DND-41 (cell line): Measurements from ENCODE around the gene VEGFA.

ENCODE experiments used
- ATAC-seq: fragments of 200-7000 bp; cut with Tn5 transposase; 3 replicates; pipeline ENCODE4 v1.9.1; 2021; ENCODE audit warnings: low read depth; ENCODE audit not compliant: insufficient read depth
- DNase-seq: peaks from one replicate; pipeline ENCODE4 v3.0.0-alpha.2; 2020
- H2AFZ ChIP-seq: 2 replicates; pipeline ENCODE4 v1.6.0; 2012; ENCODE audit warnings: low read depth, low read length
- H3K27ac ChIP-seq: 2 replicates; pipeline ENCODE4 v1.5.1; 2012; ENCODE audit warnings: low read length, inconsistent platforms
- H3K27me3 ChIP-seq: fragments of 200-600 bp; sonication (generic); 2 replicates; pipeline ENCODE4 v1.6.0; 2012; ENCODE audit warnings: low read length, mild to moderate bottlenecking, inconsistent platforms; ENCODE audit not compliant: insufficient read depth, poor library complexity
- H3K36me3 ChIP-seq: 2 replicates; pipeline ENCODE4 v1.5.1; 2012; ENCODE audit warnings: low read length, inconsistent platforms; ENCODE audit not compliant: insufficient read depth
- H3K4me1 ChIP-seq: 2 replicates; pipeline ENCODE4 v1.5.1; 2012; ENCODE audit warnings: mild to moderate bottlenecking, low read length; ENCODE audit not compliant: insufficient read depth
- H3K4me2 ChIP-seq: 2 replicates; pipeline ENCODE4 v1.6.0; 2012; ENCODE audit warnings: mild to moderate bottlenecking, moderate library complexity, low read length, inconsistent platforms; ENCODE audit not compliant: insufficient read depth
- H3K4me3 ChIP-seq, 2 experiments: fragments of 200-600 bp in 1 of 2; shearing (Covaris generic) in 1 of 2; 2 replicates each; pipeline ENCODE4 v1.5.1; 2012 to 2016; ENCODE audit warnings: inconsistent platforms in 2 of 2, low read length in 2 of 2, mild to moderate bottlenecking in 2 of 2, low read depth in 1 of 2, moderate library complexity in 1 of 2
- H3K79me2 ChIP-seq: 2 replicates; pipeline ENCODE4 v1.6.0; 2012; ENCODE audit warnings: low read length, inconsistent platforms; ENCODE audit not compliant: insufficient read depth
- H3K9ac ChIP-seq: 2 replicates; pipeline ENCODE4 v1.6.0; 2012; ENCODE audit warnings: low read depth, mild to moderate bottlenecking, inconsistent platforms, low read length, moderate library complexity
- H3K9me3 ChIP-seq: 2 replicates; pipeline ENCODE4 v1.5.1; 2012; ENCODE audit warnings: low read length, moderate library complexity, mild to moderate bottlenecking, inconsistent platforms; ENCODE audit not compliant: insufficient read depth, severe bottlenecking
- H4K20me1 ChIP-seq: 2 replicates; pipeline ENCODE4 v1.6.0; 2012; ENCODE audit warnings: low read length; ENCODE audit not compliant: insufficient read depth
- CTCF ChIP-seq: IDR thresholded peaks from 2 replicates; pipeline ENCODE4 v1.5.1; 2012; ENCODE audit warnings: borderline replicate concordance, low read length, moderate library complexity, mild to moderate bottlenecking; ENCODE audit not compliant: poor library complexity, severe bottlenecking; ENCODE audit errors: extremely low read depth
- EZH2 ChIP-seq: IDR thresholded peaks from 3 replicates; pipeline ENCODE4 v1.6.1; 2012; ENCODE audit warnings: borderline replicate concordance, low read depth, mild to moderate bottlenecking, moderate library complexity, low read length, inconsistent platforms; ENCODE audit not compliant: severe bottlenecking

Gene VEGFA

GRCh38 chr6:43774776-43775534 lies 4.9 kb downstream of the VEGFA start:
- ATAC-seq (peak; percentile 26), DNase-seq (peak; percentile 76)
- Histone ChIP-seq H4K20me1 (peaks cover 83% of the 10 kb centered on the region), H3K36me3 (peaks cover 83% of the 10 kb centered on the region), H3K79me2 (peaks cover 59% of the 10 kb centered on the region), H3K9me3 (no peaks in the 10 kb centered on the region), H2AFZ (no peak overlapping the region), H3K27ac (no peak overlapping the region), H3K9ac (peak overlapping the region; percentile 7; the same call in 1 of the 2 replicates), H3K4me1 (peaks cover 52% of the 10 kb centered on the region), H3K27me3 (peaks cover 25% of the 10 kb centered on the region), H3K4me3 (no peak overlapping the region), H3K4me2 (peak overlapping the region; percentile 98)
- no peak for TF ChIP-seq EZH2
- TF ChIP-seq CTCF: peak; percentile 74

- no peak overlapping the region for H3K4me3 ChIP-seq
These were observed 5.5 kb downstream of the VEGFA start for GRCh38 chr6:43775535-43775885.

GRCh38 chr6:43776115-43776798 lies 6.2 kb downstream of the VEGFA start:
- peaks cover 13% of the 10 kb centered on the region for H3K27me3 ChIP-seq
- ATAC-seq: no peak
- H3K79me2 ChIP-seq: peaks cover 46% of the 10 kb centered on the region
- no peak overlapping the region for H3K4me3 ChIP-seq
- TF ChIP-seq CTCF: no peak
- no peak for TF ChIP-seq EZH2
- peaks cover 87% of the 10 kb centered on the region for H4K20me1 ChIP-seq
- no peak overlapping the region for H2AFZ ChIP-seq
- no peak overlapping the region for H3K9ac ChIP-seq
- peaks cover 93% of the 10 kb centered on the region for H3K36me3 ChIP-seq
- DNase-seq: no peak
- H3K27ac ChIP-seq: no peak overlapping the region
- peaks cover 39% of the 10 kb centered on the region for H3K4me1 ChIP-seq
- peak overlapping the region; percentile 1; the same call in 1 of the 2 replicates for H3K4me2 ChIP-seq
- H3K9me3 ChIP-seq: no peaks in the 10 kb centered on the region

More at GRCh38 chr6:43775535-43775885, 5.5 kb downstream of the VEGFA start:
- Histone ChIP-seq H3K9me3 (no peaks in the 10 kb centered on the region), H3K79me2 (peaks cover 54% of the 10 kb centered on the region), H3K9ac (no peak overlapping the region), H3K36me3 (peaks cover 89% of the 10 kb centered on the region), H2AFZ (no peak overlapping the region), H3K4me1 (peaks cover 46% of the 10 kb centered on the region), H3K27me3 (peaks cover 20% of the 10 kb centered on the region), H4K20me1 (peaks cover 85% of the 10 kb centered on the region), H3K4me2 (no peak overlapping the region; the same call in 1 of the 2 replicates), H3K27ac (no peak overlapping the region)
- no peak for ATAC-seq
- TF ChIP-seq EZH2 (no peak), CTCF (no peak)
- DNase-seq: no peak
